HG03280 (cell line): ENCODE results near the gene UNC13C.
"Not testable (repeated sequence)": the region's sequence is repeated elsewhere in the genome, so short reads cannot be mapped to it uniquely, and the experiment has no call there.

Experiments used
- ATAC-seq: cut with Tn5 transposase; IDR thresholded peaks from one replicate; pipeline ENCODE4 v1.9.1; 2021; ENCODE audit warnings: mild to moderate bottlenecking, moderate library complexity; ENCODE audit not compliant: unreplicated experiment

The UNC13C gene

DNA sequence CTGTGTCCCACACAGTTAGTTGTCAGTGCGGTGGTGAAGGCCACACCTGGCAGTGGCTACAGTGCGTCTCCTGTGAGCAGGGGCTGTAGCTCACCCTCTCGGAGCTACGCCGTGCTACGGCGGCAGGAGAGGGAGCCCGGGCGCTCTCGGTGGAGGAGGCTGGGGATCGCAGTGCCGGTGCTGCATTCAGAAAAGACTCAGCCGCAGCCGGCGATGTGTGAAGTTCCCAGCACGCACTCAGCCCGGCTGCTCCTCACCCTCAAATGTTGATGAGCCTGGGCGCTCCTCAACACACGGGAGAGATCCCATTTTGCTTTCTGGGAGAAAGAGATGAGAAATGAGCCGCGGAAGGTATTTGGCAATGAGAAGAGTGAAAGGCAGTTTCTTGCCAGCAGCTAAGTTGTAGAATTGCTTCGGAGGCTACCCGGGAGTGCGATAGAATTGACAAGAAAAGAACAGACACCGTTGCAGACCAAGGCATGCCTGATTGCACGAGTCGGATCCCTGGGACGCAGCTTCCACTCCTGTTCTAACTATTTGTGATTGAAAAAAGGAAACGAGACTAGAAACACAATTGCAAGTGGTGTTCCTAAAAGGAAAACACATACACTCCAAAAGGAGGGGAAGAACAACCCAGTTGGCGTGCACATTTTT lies at the start of gene UNC13C:
TSS of gene UNC13C (plus strand) at position 189 of the 654 bp plus-strand sequence. CDS start 34,463 bp downstream, outside the sequence.
- no peak for ATAC-seq

GRCh38 chr15:53936137-53936536 lies 42.1 kb upstream of the UNC13C start:
- ATAC-seq = no peak

- ATAC-seq = not testable (repeated sequence)
These were observed 40.6 kb upstream of the UNC13C start for GRCh38 chr15:53937632-53938031.

DNA sequence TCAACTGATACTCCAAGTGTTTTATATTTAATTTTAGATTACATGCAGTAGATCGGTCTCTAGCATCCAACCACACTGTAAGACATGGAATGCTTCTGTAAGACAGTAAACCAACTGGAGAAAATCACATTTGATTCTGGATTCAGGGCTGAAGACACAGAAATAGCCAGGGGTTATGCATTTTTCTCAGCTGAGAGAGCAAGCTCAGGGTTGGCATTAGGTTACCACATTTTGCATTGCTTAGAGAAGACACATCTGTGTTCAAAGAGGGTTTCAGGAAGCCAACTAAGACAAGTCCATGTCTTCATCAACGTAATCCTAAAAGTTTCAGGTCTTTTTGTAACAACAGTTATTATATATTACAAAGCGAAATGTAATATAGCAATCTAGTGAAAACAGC lies 27.7 kb upstream of the UNC13C start:
- no peak for ATAC-seq

DNA sequence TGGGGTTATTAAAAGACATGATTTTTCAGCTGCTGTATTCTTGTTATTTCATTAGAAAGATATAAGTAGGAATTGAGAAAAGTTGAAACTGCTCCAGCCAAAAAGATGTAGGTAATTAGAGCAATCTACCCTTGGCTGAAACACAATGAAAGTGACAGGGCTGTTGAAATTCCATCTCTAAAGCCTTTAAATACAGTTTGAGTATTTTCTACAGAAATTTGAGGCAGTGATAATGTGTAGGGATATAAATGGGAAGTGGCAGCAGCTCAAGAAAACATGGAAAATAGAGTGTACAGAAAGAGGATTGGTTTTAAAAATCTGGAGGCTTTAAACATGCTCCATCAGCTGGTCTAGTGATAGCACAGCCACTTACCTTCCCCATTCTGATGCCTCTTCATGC lies 22.8 kb upstream of the UNC13C start:
- no peak for ATAC-seq

DNA sequence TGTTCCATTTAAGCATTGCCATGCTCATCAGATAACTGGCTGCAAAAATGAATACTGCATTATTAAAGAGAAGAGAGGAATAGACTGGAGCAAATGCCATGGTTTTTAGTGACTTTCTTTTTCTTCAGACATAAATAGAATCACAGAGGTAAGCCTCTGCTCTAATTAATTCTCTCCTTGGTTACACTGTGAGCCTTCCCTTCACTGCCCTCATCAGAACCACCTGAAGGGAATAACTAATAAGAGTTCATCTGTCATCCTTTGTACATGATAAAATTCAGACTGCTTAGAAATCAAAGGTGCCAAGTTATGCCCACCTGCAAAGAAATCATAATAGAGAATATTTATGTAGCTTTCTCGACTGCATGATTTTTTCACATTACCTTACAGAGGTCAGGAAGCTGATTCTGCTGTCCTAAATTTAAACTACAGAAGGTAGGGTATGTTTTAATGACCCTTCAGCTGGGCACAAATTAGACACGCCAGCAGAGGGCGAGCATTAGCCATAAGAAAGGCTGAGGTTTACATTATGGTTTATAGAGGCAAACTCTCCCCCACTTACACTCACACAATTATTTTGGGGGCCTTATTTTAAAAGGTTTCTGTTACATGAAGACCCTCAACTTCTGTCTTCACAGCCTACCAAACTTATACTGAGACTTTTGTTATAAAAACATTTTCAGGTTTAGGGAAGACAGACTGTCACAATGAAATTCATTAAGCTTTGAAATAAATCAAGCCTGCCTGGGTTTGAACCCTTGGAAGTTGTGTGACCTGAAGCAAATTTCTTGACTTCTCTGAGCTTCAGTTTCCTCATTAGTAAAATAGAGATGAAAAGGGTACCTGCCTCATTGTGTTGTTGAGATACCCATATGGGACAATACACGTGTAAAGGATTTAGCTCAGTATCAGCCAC lies 15.3 kb upstream of the UNC13C start:
- ATAC-seq = no peak

GRCh38 chr15:53963801-53964200 lies 14.4 kb upstream of the UNC13C start:
- no peak for ATAC-seq

- no peak for ATAC-seq
These were observed 4.1 kb upstream of the UNC13C start for GRCh38 chr15:53974121-53974520.

DNA sequence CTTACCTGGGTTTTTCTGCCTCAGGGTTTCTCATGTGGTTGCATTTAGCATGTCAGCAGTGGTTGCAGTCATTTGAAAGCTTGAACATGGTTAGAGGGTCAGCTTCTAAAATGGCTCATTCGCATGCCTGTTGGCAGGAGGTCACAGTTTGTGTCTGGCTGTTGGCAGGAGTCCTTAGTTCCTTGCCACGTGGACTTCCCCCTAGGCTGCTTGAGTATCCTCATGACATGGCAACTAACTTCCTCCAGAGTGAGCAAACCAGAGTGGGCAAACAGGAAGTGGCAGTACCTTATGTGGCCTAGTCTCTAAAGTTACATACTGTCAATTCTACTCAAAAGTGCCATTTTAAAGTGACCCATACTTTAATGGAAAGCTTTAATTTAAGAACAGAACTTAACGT lies 3.4 kb upstream of the UNC13C start:
- ATAC-seq = no peak

GRCh38 chr15:53976844-53977392 lies 1.3 kb upstream of the UNC13C start:
- ATAC-seq = no peak

DNA sequence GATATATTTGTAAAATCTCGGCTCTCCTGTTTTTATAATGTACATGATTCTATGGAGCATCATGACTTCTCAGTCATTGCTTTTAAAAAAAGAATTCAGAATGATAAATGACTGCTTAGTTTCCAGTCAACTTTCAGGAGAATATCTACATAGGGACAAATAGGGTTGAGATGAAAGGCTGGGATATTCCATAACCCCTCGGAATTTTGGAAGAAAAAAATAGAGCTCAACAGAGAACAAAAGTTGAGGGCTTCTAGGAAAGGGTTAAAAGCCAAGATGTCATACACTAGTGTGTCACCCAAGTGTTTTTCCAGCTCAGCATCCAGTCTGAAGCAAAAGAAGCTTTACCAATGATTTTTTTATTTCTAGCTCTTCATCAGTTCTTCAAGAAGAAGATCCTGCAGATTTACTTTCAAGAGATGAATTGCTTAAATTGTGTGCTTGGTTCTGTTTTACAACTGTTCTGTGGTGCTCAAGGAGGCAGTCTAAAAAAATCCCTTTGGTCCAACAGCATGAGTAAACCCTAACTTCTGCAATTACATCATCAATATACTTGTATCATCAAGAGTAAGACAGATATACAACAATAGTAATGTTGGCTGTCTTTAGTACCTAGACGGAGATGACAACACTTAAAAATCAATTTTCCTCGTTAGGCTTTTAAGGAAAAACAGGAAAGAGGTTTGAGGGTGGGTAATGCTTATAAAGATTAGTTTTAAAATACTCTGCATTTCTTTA lies 979 bp downstream of the UNC13C start:
- ATAC-seq = no peak

GRCh38 chr15:53980021-53980420 lies 1.8 kb downstream of the UNC13C start:
- ATAC-seq = no peak

GRCh38 chr15:53982071-53982680 lies 3.9 kb downstream of the UNC13C start:
- no peak for ATAC-seq

DNA sequence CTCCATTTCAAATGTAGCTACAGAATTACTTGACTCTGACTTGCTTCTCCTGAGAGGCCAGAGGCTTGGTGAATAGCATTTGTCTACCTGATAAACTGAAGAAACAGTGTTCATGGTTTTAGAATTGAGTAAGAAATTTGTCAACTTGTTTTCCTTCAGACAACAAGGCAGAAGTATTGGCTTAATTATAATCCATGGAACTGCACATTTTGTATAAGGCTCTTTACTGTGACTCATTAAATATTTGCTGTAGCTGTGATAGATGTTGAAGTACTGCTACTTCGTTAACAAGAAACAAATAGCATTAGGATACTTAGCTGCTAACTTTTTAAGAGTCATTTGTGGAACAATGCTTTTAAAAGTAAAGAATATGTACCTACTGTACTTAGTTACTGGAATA lies 4.6 kb downstream of the UNC13C start:
- ATAC-seq = no peak

- no peak for ATAC-seq
These were observed 6.0 kb downstream of the UNC13C start for GRCh38 chr15:53984221-53984620.

DNA sequence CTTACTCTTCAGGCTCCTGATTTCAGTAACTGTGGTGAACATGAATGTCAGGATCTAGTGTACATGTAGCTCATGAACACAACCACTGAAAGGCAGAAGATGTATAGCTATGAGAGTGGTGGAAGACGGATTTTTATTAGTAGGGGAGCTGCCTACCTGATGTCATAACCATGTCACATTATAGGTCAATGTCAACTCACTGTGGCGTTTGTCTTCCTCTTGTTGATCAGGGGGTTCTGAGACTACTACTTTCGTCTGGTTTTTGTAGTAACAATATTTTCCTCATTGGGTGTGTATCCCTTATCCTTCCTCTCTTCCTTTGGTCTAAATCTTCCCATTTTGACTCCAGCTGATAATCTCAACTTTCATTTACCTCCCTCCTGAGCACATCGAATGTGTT lies 7.3 kb downstream of the UNC13C start:
- ATAC-seq = no peak

GRCh38 chr15:53987480-53987879 lies 9.2 kb downstream of the UNC13C start:
- no peak for ATAC-seq

- no peak for ATAC-seq
These were observed 29.0 kb downstream of the UNC13C start for GRCh38 chr15:54007256-54007655.

GRCh38 chr15:54011656-54012055 lies 33.4 kb downstream of the UNC13C start:
- no peak for ATAC-seq

DNA sequence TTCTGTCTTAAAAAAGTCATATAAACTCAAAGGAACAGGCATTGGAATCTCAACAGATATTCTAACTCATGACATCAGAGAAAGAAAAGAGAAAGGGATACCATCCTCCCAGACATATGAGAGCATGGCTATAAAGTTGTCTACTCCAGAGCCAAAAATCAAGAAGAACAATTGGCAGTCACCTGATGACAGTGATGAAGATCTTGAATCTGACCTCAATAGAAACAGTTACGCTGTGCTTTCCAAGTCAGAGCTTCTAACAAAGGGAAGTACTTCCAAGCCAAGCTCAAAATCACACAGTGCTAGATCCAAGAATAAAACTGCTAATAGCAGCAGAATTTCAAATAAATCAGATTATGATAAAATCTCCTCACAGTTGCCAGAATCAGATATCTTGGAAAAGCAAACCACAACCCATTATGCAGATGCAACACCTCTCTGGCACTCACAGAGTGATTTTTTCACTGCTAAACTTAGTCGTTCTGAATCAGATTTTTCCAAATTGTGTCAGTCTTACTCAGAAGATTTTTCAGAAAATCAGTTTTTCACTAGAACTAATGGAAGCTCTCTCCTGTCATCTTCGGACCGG lies 35.9 kb downstream of the UNC13C start:
- ATAC-seq = no peak
